GM19328 (cell line): ENCODE results near the gene XRCC4.
A peak's percentile ranks its signal among the peaks of the same experiment; 100 is the strongest.
"Not testable (repeated sequence)": the region's sequence is repeated elsewhere in the genome, so short reads cannot be mapped to it uniquely, and the experiment has no call there.

Experiments
- ATAC-seq: cut with Tn5 transposase; IDR thresholded peaks from one replicate; pipeline ENCODE4 v1.9.1; 2021; ENCODE audit warnings: mild to moderate bottlenecking, moderate library complexity; ENCODE audit not compliant: unreplicated experiment

XRCC4 gene

GRCh38 chr5:83076742-83077661, at the start of gene XRCC4, which contains the start of gene TMEM167A:
TSS of gene XRCC4 (plus strand) at chr5:83077547. CDS start at chr5:83104920, 27,373 bp downstream.
TSS of gene TMEM167A (minus strand) at chr5:83077394. CDS start at chr5:83077323, 71 bp downstream.
- ATAC-seq = peak; percentile 99

- ATAC-seq = no peak
These were observed 47.4 kb upstream of the XRCC4 start for GRCh38 chr5:83029912-83030311.

GRCh38 chr5:83031381-83031780, 46.0 kb upstream of the XRCC4 start:
- ATAC-seq = no peak

- ATAC-seq = no peak
These were observed 43.3 kb upstream of the XRCC4 start for GRCh38 chr5:83034036-83034435.

- ATAC-seq = no peak
These were observed 42.7 kb upstream of the XRCC4 start for GRCh38 chr5:83034528-83035207.

GRCh38 chr5:83035373-83036100, 41.8 kb upstream of the XRCC4 start:
- ATAC-seq = no peak

- ATAC-seq = no peak
These were observed 40.3 kb upstream of the XRCC4 start for GRCh38 chr5:83036991-83037575.

GRCh38 chr5:83038924-83039323, 38.4 kb upstream of the XRCC4 start:
- ATAC-seq = no peak

- no peak for ATAC-seq
These were observed 34.8 kb upstream of the XRCC4 start for GRCh38 chr5:83042507-83042906.

- no peak for ATAC-seq
These were observed 32.4 kb upstream of the XRCC4 start for GRCh38 chr5:83044926-83045325.

- no peak for ATAC-seq
These were observed 29.1 kb upstream of the XRCC4 start for GRCh38 chr5:83048277-83048676.

- ATAC-seq = no peak
These were observed 28.5 kb upstream of the XRCC4 start for GRCh38 chr5:83048811-83049210.

- no peak for ATAC-seq
These were observed 27.9 kb upstream of the XRCC4 start for GRCh38 chr5:83049370-83049885.

GRCh38 chr5:83050723-83051340, 26.5 kb upstream of the XRCC4 start:
- ATAC-seq = no peak

GRCh38 chr5:83055166-83055565, 22.2 kb upstream of the XRCC4 start:
- ATAC-seq = no peak

- no peak for ATAC-seq
These were observed 18.6 kb upstream of the XRCC4 start for GRCh38 chr5:83058726-83059125.

- no peak for ATAC-seq
These were observed 18.0 kb upstream of the XRCC4 start for GRCh38 chr5:83059341-83059740.

- no peak for ATAC-seq
These were observed 10.7 kb upstream of the XRCC4 start for GRCh38 chr5:83066548-83067110.

GRCh38 chr5:83067377-83067776, 10.0 kb upstream of the XRCC4 start:
- ATAC-seq = not testable (repeated sequence)
